Renal cortical epithelial cell (primary cell): ENCODE measurements around the gene WASHC1. TPM values are rescaled to one million over a fixed set of nuclear protein-coding genes. Genes with fewer than 3 reads are reported as not detected.
"Not testable (repeated sequence)": the region's sequence is repeated elsewhere in the genome, so short reads cannot be mapped to it uniquely, and the experiment has no call there.

Experiments used
- DNase-seq: peaks from one replicate; pipeline ENCODE4 v3.0.0-alpha.2; 2011; ENCODE audit warnings: low read depth
- total RNA-seq: library from RNA; depleted of rRNA; stranded (reverse); fragments of >200 nt; gene quantifications from 2 replicates; pipeline ENCODE4 v1.2.3, GENCODE V29; 2014

The WASHC1 gene, protein sequence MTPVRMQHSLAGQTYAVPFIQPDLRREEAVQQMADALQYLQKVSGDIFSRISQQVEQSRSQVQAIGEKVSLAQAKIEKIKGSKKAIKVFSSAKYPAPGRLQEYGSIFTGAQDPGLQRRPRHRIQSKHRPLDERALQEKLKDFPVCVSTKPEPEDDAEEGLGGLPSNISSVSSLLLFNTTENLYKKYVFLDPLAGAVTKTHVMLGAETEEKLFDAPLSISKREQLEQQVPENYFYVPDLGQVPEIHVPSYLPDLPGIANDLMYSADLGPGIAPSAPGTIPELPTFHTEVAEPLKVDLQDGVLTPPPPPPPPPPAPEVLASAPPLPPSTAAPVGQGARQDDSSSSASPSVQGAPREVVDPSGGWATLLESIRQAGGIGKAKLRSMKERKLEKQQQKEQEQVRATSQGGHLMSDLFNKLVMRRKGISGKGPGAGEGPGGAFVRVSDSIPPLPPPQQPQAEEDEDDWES
- 1.9 and 4.7 TPM in 2 replicates for total RNA-seq

DNA sequence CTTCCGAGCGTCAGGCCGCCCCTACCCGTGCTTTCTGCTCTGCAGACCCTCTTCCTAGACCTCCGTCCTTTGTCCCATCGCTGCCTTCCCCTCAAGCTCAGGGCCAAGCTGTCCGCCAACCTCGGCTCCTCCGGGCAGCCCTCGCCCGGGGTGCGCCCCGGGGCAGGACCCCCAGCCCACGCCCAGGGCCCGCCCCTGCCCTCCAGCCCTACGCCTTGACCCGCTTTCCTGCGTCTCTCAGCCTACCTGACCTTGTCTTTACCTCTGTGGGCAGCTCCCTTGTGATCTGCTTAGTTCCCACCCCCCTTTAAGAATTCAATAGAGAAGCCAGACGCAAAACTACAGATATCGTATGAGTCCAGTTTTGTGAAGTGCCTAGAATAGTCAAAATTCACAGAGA, at the start of gene WASHC1:
Gene WASHC1, minus strand, starts transcription at position 101 of the 400 bp plus-strand sequence. CDS start 4,457 bp downstream, outside the sequence.
- DNase-seq: not testable (repeated sequence)

- DNase-seq: not testable (repeated sequence)
These were observed 49.1 kb upstream of the WASHC1 start for GRCh38 chr9:78333-78732.

- DNase-seq: not testable (repeated sequence)
These were observed 47.1 kb upstream of the WASHC1 start for GRCh38 chr9:76389-76788.

DNA sequence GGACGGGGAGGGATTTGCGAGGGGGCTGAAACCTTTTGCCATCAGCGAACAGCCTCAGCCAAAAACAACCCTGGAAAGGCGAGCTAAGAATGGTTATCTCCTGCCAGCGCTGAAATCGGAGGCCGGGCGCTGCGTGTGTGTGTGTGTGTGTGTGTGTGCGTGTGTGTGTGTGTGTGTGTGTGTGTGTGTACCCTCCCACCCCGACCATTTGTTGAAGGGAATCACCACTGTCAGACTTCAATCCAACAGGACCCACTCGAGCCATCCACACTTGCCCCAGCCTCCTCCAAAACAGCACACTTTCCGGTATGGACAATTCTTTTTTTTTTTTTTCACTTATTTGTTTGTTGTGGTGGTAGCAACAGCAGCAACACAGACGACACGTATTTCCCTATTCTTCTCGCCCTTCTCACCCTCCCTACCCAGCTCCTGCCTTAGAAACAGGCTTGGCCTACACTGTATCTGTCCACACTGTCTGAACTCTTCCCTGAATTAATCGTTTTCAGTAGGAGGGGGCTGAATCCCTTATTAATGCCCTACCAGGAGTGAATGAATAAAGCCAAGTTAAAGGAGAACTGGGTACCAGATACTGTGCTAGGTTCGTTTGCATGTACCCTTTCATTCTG, 44.8 kb upstream of the WASHC1 start:
- not testable (repeated sequence) for DNase-seq

- DNase-seq: not testable (repeated sequence)
These were observed 44.0 kb upstream of the WASHC1 start for GRCh38 chr9:73076-73899.

- not testable (repeated sequence) for DNase-seq
These were observed 33.9 kb upstream of the WASHC1 start for GRCh38 chr9:63031-63629.

DNA sequence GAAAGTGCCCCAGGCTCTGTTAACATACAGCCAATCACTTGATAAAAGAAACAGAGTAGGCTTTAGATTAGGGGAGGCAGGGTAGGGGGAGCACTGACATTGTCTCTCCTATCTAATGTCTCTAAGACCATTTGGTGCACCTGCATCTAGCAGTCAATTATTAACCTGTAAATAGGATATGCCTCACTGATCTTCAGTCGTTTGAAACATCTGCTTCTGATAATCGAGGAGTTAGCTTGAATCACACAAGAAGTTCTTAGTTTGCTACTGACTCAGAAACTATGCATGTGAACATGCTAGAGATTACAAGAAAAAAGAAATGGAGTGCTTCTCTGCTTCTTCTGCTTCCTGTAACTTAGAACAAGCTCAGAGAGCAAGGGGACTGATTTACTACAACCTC, 23.4 kb upstream of the WASHC1 start:
- peak; percentile 87 for DNase-seq

GRCh38 chr9:48190-48842, 19.1 kb upstream of the WASHC1 start:
- DNase-seq: not testable (repeated sequence)

DNA sequence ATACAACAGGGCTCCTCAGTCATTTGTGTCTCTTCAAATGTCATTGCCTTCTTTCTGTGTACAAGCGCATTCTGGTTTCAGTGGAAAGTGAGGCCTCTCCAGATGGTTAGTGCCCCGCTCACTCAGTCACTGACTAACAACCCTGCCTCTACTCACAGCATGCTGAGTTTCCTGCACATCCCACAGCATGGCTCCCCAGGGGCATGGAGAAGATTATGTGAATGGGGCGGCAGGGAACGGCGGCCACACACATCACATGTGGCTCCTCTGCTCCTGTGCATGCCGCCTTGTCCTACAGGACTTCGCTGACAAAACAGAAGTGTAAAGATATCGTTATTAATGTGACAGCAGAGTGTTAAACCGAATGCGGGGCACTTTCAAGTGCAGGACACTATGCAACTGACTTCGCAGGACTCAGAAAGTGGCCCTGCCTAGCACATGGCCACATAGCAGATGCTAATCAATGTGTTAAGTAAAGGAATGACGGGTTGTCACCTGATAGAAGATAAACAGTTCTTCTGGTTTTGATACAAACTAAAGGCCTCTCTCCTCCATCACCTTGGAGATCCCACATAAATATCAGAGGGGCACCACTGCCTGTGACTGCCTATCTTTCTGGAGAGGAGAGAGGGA, 17.5 kb upstream of the WASHC1 start:
- not testable (repeated sequence) for DNase-seq

DNA sequence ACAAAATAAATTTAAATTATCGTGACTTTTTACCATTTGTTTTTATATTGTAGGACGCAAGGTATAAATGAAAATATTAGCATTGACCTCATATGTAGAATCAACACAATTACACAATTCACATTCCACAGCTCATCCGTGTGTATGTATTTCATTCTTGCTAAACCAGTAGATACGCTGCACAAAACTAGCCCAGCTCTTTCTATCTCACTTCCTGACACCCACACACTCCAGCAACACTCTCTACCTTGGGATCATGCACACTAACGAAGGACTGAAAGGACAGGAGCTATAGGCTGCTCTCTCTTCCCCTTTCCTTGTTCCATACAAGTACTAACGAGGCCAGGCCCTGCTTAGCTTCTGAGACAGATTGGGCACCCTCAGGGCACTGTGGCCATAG, 16.9 kb upstream of the WASHC1 start:
- DNase-seq: not testable (repeated sequence)

DNA sequence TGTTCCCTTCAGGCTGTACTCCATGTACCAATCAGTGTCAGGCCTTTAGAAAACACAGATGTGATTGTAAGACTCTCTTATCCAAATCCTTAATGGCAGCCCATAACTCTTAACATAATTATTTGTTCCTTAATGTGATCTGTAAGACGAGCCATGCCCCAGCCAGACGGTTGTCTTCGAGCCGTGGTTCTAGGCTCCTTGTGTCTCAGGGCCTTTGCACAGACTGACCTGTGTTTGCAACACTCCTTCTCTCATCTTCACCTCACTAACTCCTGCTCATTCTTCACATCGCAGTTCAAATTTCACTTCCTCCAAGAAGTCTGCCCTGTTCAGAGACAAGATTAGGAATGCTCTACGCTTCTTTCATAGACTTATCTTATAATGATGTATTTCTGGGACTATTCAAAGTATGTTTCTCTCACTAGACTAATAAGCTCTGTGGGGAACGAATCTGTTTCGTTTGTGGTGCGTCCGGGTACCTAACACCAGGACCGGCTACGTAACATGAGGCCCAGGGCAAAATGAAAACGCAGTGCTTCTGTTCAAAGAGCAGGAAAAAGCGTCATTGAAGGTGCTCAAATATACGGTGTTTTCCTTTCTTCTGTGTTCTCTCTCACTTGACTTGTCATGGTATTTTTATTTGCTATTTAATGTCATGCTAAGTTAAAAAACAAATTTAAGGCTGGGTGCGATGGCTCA, 16.1 kb upstream of the WASHC1 start:
- not testable (repeated sequence) for DNase-seq

DNA sequence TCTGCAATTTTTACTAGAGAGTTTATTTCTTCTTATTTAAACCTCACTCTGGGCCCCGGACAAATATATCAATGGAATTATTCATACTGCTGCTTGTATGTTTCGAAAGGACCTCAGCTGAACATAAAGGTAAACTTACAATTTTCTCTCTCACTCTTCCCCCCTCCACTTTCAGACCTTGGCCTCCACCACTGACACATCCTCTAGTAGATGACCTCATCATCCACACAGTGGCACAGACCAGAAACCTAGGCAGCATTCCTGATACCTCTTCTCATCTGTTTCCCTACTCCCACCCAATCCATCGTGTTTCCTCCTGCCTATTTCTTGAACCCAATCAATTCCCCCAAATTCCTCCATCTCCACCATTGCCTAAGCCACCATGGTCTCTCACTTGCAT, 15.2 kb upstream of the WASHC1 start:
- not testable (repeated sequence) for DNase-seq

GRCh38 chr9:43636-44035, 14.4 kb upstream of the WASHC1 start:
- DNase-seq: not testable (repeated sequence)

DNA sequence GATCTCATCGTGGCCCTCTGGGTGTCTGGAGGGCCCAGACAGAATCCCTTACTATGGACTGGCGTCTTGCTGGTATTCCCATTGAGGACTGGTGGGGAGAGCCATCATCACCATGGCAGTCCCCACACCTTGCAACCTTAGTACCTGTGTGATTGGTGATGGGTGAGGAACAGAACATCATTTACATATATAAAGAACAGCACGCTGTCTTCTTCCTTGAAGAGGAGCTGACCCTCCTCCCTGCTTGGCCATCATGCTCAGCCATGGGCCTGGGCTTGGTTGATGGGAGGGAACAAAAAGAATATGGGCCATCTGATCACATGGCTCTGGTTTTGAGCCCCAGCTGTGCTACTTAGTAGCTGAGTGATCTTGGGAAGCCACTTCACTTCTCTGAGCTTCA, 13.9 kb upstream of the WASHC1 start:
- DNase-seq: not testable (repeated sequence)

- not testable (repeated sequence) for DNase-seq
These were observed 12.6 kb upstream of the WASHC1 start for GRCh38 chr9:41819-42218.

DNA sequence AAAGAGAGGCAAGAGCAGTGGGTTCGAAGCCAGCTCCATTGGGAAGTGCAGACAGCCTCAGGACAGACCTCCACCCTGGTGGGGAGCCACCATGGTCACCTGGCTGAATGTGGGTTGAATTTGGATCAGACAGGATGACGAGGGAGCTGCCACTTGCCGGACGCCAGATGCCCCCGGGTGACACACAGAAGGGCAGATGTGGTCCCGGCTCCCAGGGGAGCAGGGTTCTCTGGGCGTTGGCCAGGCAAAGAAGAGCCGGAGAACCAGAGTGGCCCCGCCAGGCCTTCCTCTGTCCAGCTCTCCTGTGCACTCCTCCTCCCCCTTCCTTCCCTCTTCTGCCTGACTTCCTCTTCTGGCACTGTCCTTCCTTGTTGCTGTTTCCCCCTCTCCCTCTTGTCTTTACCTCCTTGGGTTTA, 12.0 kb upstream of the WASHC1 start:
- DNase-seq: not testable (repeated sequence)

DNA sequence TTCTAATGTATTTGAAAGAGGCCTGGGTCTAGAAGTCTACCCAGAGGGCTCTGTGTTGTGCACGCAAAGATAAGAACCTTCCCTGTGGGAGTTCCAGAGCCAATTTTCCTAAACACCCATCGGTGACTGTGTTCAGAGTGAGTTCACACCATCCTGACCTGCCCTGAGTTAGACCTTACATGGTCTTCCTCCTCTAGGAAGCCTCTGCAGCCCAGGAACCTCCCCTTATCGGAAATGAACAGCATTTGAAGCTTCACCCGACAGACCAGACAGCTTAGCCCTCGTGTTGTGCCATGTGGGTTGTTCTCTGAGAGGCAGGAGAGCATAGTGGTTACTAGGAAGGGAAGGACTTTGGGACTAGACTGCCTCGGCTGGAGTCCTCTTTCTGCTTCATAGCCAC, 3.1 kb upstream of the WASHC1 start:
- DNase-seq: not testable (repeated sequence)

DNA sequence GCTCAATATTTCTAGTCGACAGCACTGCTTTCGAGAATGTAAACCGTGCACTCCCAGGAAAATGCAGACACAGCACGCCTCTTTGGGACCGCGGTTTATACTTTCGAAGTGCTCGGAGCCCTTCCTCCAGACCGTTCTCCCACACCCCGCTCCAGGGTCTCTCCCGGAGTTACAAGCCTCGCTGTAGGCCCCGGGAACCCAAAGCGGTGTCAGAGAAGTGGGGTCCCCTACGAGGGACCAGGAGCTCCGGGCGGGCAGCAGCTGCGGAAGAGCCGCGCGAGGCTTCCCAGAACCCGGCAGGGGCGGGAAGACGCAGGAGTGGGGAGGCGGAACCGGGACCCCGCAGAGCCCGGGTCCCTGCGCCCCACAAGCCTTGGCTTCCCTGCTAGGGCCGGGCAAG, 481 bp downstream of the WASHC1 start:
- not testable (repeated sequence) for DNase-seq

DNA sequence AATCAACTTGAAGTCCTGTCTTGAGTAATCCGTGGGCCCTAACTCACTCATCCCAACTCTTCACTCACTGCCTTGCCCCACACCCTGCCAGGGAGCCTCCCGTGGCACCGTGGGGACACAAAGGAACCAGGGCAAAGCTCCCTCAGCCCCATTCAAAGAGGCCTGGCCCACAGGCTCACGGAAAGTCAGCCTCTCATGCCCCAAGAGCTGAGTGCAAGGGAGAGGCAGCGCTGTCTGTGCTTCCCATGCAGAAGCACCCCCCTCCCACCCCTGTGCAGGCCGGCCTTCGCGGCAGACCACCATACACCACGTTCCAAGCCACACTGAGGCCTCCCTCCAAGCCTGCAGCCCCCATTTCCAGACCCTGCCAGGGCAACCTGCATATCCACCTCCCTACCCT, 7.6 kb downstream of the WASHC1 start:
- not testable (repeated sequence) for DNase-seq

- not testable (repeated sequence) for DNase-seq
These were observed 12.4 kb downstream of the WASHC1 start for GRCh38 chr9:16875-17274.
